ENCODE data around the gene HYDIN.

Gene HYDIN

DNA sequence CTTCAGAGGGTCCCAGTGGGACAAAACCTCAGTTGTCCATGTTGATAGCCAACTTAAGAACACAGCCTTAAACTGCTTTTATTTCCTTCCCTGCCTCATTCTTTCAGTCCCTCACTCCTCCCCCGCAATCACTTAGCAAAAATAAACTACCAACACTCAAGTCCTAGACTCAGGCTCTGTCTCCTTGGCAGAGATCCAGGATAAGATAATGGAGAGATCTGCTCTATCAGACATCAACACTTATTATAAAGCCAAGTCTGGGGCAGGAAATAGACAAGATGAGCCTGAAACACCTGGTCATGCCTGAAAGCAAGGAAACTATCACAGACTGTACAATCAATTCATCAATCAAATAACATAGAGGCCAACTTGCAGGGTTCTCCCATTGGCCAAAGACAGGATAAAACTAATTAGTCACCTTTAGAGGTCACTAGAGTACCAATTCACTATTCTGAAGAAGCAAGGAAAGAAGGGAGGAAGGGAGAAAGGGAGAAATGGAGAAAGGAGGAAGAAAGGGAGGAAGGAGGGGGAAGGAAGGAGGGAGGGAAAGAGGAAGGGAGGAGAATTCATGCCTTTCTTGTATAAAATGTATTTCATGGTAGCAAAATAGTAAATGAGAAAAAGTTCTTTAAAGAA lies 15.7 kb downstream of the HYDIN start:
- no peak for DNase-seq (ENCODE audit: low read depth)
- TF ChIP-seq, protein P1, sequence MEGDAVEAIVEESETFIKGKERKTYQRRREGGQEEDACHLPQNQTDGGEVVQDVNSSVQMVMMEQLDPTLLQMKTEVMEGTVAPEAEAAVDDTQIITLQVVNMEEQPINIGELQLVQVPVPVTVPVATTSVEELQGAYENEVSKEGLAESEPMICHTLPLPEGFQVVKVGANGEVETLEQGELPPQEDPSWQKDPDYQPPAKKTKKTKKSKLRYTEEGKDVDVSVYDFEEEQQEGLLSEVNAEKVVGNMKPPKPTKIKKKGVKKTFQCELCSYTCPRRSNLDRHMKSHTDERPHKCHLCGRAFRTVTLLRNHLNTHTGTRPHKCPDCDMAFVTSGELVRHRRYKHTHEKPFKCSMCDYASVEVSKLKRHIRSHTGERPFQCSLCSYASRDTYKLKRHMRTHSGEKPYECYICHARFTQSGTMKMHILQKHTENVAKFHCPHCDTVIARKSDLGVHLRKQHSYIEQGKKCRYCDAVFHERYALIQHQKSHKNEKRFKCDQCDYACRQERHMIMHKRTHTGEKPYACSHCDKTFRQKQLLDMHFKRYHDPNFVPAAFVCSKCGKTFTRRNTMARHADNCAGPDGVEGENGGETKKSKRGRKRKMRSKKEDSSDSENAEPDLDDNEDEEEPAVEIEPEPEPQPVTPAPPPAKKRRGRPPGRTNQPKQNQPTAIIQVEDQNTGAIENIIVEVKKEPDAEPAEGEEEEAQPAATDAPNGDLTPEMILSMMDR (IDR thresholded peaks at IDR 0.05; ENCODE audit: control insufficient read depth, extremely low read depth, insufficient read depth): 0 out of 2 replicates have a peak, but pooled peaks have one; percentile 44
- H3K4me3 ChIP-seq (ENCODE audit: low read depth, low read length): no peak overlapping the region

DNA sequence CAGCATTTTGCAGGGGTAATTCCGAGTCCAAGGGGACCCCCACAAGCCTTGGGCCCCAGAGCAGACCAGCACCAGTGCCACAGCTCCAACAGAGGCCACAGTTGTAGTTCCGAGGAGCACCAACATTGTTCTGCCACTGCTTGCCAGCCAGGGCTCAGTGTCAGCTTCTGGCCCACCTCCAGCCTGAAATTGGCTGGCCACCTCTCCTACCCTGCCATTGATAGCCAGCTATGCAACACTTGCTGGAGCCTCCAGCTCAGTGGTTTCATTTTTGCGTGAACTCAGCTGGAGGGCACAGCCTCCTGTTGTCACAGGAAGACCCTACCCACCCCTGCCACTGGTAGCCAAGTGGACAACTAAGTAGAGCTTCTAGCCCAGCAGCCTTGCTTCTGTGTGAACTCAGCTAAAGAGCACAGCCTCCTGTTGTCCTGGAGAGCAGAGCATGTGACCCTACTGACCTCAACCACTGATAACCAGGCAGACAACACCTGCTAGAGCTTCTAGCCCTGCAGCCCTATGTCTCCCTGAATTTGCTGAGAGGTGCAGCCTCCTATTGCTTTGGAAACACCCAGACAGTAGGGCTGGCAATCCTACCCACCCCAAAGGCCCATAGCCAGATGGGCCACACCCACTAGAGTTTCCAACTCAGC lies 24.9 kb downstream of the HYDIN start:
- DNase-seq (ENCODE audit: low read depth): no peak
- H3K4me3 ChIP-seq (ENCODE audit: low read depth, low read length): no peak overlapping the region
- TF ChIP-seq, protein P1 (IDR thresholded peaks at IDR 0.05; ENCODE audit: control insufficient read depth, extremely low read depth, insufficient read depth): no peak

DNA sequence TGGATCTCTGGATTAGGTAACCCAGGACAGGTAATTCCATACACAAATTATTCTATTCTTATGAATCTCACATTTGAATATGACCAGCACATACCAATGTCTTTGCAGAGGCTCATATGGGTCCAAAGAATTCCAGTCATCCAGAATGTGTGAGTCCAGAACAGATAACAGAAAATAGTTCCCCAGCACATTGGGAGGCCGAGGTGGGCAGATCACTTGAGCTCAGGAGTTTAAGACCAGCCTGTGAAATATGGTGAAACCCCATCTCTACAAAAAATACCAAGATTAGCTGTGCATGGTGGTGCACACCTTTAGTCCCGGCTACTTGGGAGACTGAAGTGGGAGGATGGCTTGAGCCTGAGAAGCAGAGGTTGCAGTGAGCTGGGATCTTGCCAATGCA lies 26.9 kb downstream of the HYDIN start:
- TF ChIP-seq, protein P1 (IDR thresholded peaks at IDR 0.05; ENCODE audit: control insufficient read depth, extremely low read depth, insufficient read depth): no peak
- no peak overlapping the region for H3K4me3 ChIP-seq (ENCODE audit: low read depth, low read length)
- no peak for DNase-seq (ENCODE audit: low read depth)

DNA sequence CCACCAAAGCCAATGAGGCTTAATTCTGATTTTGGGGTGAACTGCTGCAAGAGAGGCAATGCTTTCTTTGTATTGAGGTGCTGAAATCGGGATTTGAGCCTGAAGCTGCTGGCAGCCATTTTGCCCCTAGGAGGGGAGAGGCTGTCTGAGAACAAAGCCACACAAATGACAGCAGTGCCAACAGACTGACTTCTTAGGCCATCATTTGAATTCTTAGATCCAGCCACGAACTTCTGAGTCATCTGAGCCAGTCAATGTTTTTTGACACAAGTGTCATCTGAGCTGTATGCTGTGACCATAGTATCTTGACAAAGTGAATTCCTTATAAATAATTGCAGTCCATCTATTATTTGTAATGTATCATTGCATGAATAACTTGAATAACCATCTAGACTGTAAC lies 29.0 kb downstream of the HYDIN start:
- H3K4me3 ChIP-seq (ENCODE audit: low read depth, low read length): no peak overlapping the region
- no peak for DNase-seq (ENCODE audit: low read depth)
- TF ChIP-seq, protein P1 (IDR thresholded peaks at IDR 0.05; ENCODE audit: control insufficient read depth, extremely low read depth, insufficient read depth): no peak

DNA sequence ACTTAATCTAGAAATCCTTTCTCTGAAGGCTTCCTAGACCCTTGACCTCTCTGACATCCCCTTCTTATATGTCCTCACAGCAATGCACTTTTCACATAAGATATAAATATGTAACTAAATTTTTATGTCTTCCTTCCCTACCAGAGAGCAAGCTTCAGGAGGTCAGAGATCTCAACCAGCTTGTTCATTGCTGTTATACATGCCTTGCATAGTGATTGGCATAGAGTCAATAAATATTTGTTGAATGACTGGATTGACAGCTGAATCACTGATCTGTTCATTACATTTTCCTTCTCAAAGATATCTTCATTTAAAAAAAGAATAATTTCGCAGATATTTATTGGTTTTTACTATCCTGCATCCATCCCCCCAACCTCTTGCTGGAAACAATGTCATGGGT lies 29.5 kb downstream of the HYDIN start:
- H3K4me3 ChIP-seq (ENCODE audit: low read depth, low read length): no peak overlapping the region
- TF ChIP-seq, protein P1 (IDR thresholded peaks at IDR 0.05; ENCODE audit: control insufficient read depth, extremely low read depth, insufficient read depth): no peak
- no peak for DNase-seq (ENCODE audit: low read depth)

DNA sequence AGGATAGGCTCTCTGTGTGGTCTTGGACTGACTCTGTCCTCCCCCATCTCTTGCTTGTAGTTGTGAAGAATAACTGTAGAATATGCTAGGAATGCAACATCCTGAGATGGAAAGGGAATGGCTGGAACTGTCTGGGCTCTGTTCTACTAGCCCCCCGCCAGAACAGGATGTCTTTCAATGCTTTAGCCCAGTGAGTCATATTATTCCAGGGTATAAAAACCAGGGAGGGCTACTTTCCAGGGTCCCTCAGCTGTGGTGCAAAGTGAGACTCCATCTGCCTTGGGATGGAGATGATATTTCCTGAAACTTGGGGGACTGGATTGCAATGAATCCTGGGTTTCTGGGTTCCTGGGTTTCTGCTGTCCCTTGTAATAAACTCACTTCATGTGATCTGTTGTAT lies 32.1 kb downstream of the HYDIN start:
- TF ChIP-seq, protein P1 (IDR thresholded peaks at IDR 0.05; ENCODE audit: control insufficient read depth, extremely low read depth, insufficient read depth): no peak
- no peak for DNase-seq (ENCODE audit: low read depth)
- H3K4me3 ChIP-seq (ENCODE audit: low read depth, low read length): no peak overlapping the region

DNA sequence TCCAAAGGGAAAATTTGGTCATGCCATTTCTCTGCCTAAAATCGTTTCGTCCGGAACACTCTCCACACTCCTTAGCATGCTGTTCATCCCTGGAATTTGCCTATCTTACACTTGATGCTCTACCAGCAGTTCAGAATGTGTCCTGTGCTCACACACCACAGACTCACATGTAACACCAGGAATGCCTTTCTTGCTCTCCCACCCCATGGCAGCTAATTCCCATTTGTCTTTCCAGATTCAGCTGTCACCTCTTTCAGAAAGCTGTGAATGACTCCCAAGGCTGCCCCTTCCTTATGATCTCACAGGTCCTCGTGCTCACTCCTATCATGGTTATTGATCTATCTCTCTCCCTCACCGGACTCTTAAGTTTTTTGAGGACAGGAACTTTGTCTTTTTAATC lies 38.1 kb downstream of the HYDIN start:
- TF ChIP-seq, protein P1 (IDR thresholded peaks at IDR 0.05; ENCODE audit: control insufficient read depth, extremely low read depth, insufficient read depth): no peak
- DNase-seq (ENCODE audit: low read depth): no peak
- H3K4me3 ChIP-seq (ENCODE audit: low read depth, low read length): no peak overlapping the region

Measured in LNCaP clone FGC (cell line).